Activated naive CD4-positive, alpha-beta T cell treated with anti-CD3 and anti-CD28 coated beads, Interleukin-2, amount 10 ng/mL, durations not matched to agents 7 days and 5 days (primary cell): Measurements from ENCODE around the gene PSMD8.
"Not testable (repeated sequence)": the region's sequence is repeated elsewhere in the genome, so short reads cannot be mapped to it uniquely, and the experiment has no call there.

ENCODE experiments used
- CTCF ChIA-PET: fragments of 350-600 bp; sonication (Branson Sonifier 250); formaldehyde crosslinking; loops from one replicate; lab custom pipeline; 2021; ENCODE audit warnings: antibody characterized with exemption; lab: Charles Lee
- DNase-seq: peaks from one replicate; pipeline ENCODE4 v3.0.0-alpha.2; 2020
- H3K27ac Mint-ChIP-seq: one replicate; pipeline ENCODE4 v1.8.0; 2021; ENCODE audit warnings: mild to moderate bottlenecking, moderate library complexity, mixed read lengths
- H3K27me3 Mint-ChIP-seq: one replicate; pipeline ENCODE4 v1.8.0; 2021; ENCODE audit warnings: mild to moderate bottlenecking, mixed read lengths
- H3K36me3 Mint-ChIP-seq: one replicate; pipeline ENCODE4 v1.8.0; 2021; ENCODE audit warnings: mixed read lengths
- H3K4me1 Mint-ChIP-seq: one replicate; pipeline ENCODE4 v1.8.0; 2021; ENCODE audit warnings: mixed read lengths
- H3K4me3 Mint-ChIP-seq: one replicate; pipeline ENCODE4 v1.8.0; 2021; ENCODE audit warnings: mild to moderate bottlenecking, moderate library complexity, mixed read lengths
- H3K9me3 Mint-ChIP-seq: one replicate; pipeline ENCODE4 v1.8.0; 2021; ENCODE audit warnings: mixed read lengths

PSMD8 gene

DNA sequence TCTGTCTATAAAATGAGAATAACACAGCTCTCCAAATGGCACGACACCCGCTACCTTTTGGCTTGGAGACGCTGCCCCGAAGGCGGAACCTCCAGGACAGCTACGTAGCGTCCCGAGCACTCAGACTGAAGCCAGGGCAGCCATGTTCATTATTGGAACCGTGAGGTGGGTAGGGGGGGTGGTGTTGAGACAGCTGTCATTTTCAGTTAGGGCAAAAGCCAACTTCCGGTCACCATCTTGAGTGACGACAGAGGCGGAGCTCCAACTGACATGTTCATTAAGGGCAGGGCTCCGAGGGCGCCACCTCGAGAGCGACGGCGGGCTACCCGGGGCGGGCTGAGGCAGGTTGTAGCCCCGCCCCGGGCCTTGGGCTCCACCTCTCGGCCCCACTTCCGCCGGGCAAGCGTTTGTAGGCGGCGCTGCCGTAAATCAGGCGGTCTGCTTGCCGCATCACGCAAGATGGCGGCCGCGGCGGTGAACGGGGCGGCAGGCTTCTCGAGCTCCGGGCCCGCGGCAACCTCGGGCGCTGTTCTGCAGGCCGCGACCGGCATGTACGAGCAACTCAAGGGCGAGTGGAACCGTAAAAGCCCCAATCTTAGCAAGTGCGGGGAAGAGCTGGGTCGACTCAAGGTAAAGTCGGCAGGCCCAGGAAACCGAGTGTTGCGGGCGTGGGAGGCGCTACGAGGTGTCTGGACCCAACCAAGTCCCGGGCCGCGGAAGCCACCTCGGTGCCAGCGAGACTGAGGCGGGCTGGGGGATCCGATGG, at the start of gene PSMD8:
TSS of gene PSMD8 (plus strand) at position 240 of the 766 bp plus-strand sequence. CDS start at position 271, 31 bp downstream.
- peaks cover 23% of the 10 kb centered on the region for H3K27me3 Mint-ChIP-seq
- H3K4me1 Mint-ChIP-seq = peaks cover 27% of the 10 kb centered on the region
- no peaks in the 10 kb centered on the region for H3K9me3 Mint-ChIP-seq
- peak within 1 kb of the TSS; percentile 99 for H3K4me3 Mint-ChIP-seq
- CTCF ChIA-PET = interaction anchor here (0.7 to 2.8 kb wide), 12 partner anchors 11 to 556 kb away, joined by 3 to 16 read pairs (median 4); partner anchors contain the start of genes CATSPERG, FAM98C and SARS2
- H3K27ac Mint-ChIP-seq = peak within 1 kb of the TSS; percentile 96
- DNase-seq = peak; percentile 99
- peaks cover 23% of the 10 kb centered on the region for H3K36me3 Mint-ChIP-seq

DNA sequence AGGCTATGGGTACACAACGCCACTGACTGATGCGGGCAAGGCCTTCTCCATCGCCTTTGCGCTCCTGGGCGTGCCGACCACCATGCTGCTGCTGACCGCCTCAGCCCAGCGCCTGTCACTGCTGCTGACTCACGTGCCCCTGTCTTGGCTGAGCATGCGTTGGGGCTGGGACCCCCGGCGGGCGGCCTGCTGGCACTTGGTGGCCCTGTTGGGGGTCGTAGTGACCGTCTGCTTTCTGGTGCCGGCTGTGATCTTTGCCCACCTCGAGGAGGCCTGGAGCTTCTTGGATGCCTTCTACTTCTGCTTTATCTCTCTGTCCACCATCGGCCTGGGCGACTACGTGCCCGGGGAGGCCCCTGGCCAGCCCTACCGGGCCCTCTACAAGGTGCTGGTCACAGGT, 47.8 kb upstream of the PSMD8 start:
- Mint-ChIP-seq H3K27ac (no peak overlapping the region), H3K36me3 (peaks cover 32% of the 10 kb centered on the region), H3K4me3 (no peak overlapping the region), H3K27me3 (no peaks in the 10 kb centered on the region), H3K9me3 (no peaks in the 10 kb centered on the region), H3K4me1 (peaks cover 12% of the 10 kb centered on the region)
- CTCF ChIA-PET = no interaction called here
- no peak for DNase-seq

DNA sequence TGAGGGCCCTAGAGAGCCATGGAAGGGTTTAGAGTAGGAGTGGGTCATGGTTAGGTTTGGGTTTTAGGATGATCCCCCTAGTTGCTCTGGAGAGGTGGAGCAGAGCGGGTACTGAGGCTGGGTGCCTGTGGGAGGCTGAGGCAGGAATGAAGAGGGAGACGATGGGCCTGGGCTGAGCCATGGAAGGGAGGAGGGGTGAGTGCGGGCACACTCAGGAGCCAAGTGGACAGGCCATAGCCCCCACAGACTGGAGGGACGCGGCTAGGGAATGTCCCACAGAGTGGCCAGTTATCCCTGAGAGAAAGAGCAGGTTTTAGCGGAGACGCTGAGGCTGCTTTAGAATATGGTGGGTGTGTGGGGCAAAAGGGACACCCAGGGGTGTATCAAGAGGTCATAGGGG, 44.7 kb upstream of the PSMD8 start:
- H3K27me3 Mint-ChIP-seq = no peaks in the 10 kb centered on the region
- H3K4me3 Mint-ChIP-seq = no peak overlapping the region
- no peak for DNase-seq
- H3K4me1 Mint-ChIP-seq = no peaks in the 10 kb centered on the region
- H3K36me3 Mint-ChIP-seq = peaks cover 24% of the 10 kb centered on the region
- CTCF ChIA-PET = interaction anchor here (1.2 kb wide), 1 partner anchor 10 kb away, joined by 4 read pairs; the partner anchor contains the start of gene KCNK6
- H3K27ac Mint-ChIP-seq = no peak overlapping the region
- H3K9me3 Mint-ChIP-seq = no peaks in the 10 kb centered on the region

DNA sequence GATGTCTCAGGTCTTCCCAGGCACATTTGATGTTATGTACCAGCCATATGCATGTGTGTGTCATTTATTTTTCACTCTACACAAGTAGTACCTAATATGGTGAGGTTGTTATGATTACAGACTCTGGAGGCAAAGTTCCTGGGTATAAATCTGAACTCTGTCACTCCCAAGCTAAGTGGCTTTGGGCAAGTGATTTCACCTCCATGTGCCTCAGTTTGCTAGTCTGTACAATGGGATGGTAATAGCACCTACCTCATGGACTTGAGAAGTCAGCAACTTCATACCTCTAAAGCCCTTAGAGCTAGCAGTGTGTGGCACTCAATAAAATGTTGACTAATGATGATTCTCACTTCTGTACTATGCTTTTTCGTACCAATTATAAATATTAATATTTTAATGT, 42.6 kb upstream of the PSMD8 start:
- Mint-ChIP-seq H3K4me3 (no peak overlapping the region), H3K27ac (no peak overlapping the region), H3K27me3 (no peaks in the 10 kb centered on the region), H3K36me3 (peaks cover 17% of the 10 kb centered on the region), H3K9me3 (no peaks in the 10 kb centered on the region), H3K4me1 (peaks cover under 1% of the 10 kb centered on the region)
- CTCF ChIA-PET = interaction anchor here (1.1 to 2.3 kb wide), 2 partner anchors 87 to 432 kb away, joined by 3 to 13 read pairs; no protein-coding TSS in a partner anchor
- no peak for DNase-seq

DNA sequence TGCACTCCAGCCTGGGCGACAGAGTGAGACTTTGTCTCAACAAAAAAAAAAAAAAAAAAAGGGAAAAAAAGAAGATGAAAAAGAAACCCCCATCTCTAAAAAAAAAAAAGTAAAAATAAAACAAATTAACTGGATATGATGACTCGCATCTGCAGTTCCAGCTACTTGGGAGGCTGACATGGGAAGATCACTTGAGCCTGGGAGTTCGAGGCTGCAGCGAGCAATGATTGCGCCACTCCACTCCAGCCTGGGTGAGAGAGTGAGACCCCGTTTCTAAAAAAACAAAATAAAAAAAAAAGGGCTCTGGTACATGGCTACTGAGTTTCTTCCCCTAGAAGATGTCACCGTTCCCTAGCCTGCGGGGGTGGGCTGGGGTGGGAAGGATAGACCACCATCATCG, 41.1 kb upstream of the PSMD8 start:
- Mint-ChIP-seq H3K4me1 (peaks cover 8% of the 10 kb centered on the region), H3K36me3 (peaks cover 10% of the 10 kb centered on the region), H3K27me3 (no peaks in the 10 kb centered on the region), H3K9me3 (no peaks in the 10 kb centered on the region), H3K27ac (no peak overlapping the region), H3K4me3 (no peak overlapping the region)
- DNase-seq = no peak
- CTCF ChIA-PET = interaction anchor here (1.2 kb wide), 1 partner anchor 89 kb away, joined by 4 read pairs; no protein-coding TSS in a partner anchor

DNA sequence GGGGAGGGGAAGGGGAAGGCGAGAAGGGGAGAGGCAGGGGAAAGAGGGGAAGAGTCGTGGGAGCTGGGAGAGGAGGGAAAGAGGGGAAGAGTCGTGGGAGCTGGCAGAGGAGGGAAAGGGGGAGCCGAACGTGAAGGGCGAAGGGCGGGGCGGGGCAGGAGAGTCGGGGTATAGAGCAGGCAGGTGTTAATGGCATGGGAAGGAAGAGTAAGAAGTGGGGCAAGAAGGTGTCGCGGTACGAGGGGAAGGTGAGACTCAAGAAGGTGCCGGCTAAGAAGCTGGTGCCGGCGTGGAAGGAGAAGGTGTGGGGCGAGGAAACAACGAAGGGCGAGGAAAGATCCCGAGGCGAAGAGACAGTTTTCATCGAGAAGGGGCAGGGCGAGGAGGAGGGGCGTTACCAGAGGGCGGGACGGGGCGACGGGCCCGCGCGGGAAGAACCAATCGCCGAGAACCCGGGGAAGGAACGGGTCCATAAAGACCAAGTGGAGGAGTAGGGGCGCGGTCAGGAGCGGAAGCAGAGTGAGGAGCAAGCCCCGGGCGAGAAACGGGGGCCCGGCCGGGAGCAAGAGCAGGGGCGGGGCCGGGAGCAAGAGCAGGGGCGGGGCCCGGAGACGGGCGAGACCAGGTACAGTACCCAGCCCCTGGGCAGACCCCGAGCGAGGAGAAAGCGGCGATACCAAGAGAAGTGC, 38.3 kb upstream of the PSMD8 start:
- DNase-seq = peak; percentile 98
- H3K4me3 Mint-ChIP-seq = peak overlapping the region; percentile 87
- peaks cover under 1% of the 10 kb centered on the region for H3K36me3 Mint-ChIP-seq
- H3K27me3 Mint-ChIP-seq = no peaks in the 10 kb centered on the region
- H3K9me3 Mint-ChIP-seq = no peaks in the 10 kb centered on the region
- H3K4me1 Mint-ChIP-seq = peaks cover 11% of the 10 kb centered on the region
- CTCF ChIA-PET = interaction anchor here (0.7 to 2.6 kb wide), 13 partner anchors 18 to 433 kb away, joined by 3 to 16 read pairs (median 5); partner anchors contain the start of genes C19orf33, GGN, PSMD8 and SIPA1L3
- peak overlapping the region; percentile 99 for H3K27ac Mint-ChIP-seq

DNA sequence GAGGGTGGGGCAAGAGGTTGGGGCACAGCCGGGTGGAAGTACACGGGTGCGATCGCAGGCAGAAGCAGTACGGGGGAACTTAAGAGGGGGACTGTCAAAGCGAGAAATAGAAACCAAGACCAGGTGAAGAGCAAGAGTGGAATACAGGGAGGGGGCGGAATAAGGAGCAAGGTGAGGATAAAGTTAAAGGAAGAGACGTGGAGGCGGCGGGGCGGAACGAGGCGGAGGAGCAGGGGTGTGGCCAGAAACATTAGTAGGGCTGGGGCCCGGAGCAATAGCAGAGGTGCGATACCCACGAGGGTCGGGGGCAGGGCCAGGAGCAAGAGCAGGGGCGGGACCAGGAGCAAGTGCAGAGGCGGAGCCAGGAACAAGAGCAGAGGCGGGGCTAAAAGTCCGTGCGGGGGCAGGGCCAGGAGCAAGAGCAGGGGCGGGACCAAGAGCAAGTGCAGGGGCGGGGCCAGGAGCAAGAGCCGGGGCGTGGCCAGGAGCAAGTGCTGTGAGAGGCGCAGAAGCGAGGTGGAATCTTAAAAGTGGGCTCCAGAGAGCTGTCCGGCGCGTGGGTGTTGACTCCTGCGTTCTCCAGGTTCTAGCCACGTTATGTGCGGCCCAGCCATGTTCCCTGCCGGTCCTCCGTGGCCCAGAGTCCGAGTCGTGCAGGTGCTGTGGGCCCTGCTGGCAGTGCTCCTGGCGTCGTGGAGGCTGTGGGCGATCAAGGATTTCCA, 37.6 kb upstream of the PSMD8 start:
- Mint-ChIP-seq H3K4me1 (peaks cover 11% of the 10 kb centered on the region), H3K27me3 (no peaks in the 10 kb centered on the region), H3K4me3 (peak overlapping the region; percentile 87), H3K27ac (peak overlapping the region; percentile 99), H3K9me3 (no peaks in the 10 kb centered on the region), H3K36me3 (no peaks in the 10 kb centered on the region)
- peak; percentile 97 for DNase-seq
- CTCF ChIA-PET = interaction anchor here (0.9 to 1.8 kb wide), 5 partner anchors 38 to 195 kb away, joined by 3 to 16 read pairs (median 8); partner anchors contain the start of genes GGN and PSMD8

DNA sequence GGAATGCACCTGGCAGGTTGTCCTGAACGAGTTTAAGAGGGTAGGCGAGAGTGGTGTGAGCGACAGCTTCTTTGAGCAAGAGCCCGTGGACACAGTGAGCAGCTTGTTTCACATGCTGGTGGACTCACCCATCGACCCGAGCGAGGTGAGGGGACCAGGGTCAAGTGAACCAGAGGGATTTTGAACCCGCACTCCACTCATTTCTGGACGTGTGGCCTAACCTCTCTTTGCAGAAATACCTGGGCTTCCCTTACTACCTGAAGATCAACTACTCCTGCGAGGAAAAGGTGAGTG, 37.1 kb upstream of the PSMD8 start:
- H3K4me1 Mint-ChIP-seq = peaks cover 11% of the 10 kb centered on the region
- peak overlapping the region; percentile 99 for H3K27ac Mint-ChIP-seq
- CTCF ChIA-PET = no interaction called here
- no peaks in the 10 kb centered on the region for H3K36me3 Mint-ChIP-seq
- peak overlapping the region; percentile 87 for H3K4me3 Mint-ChIP-seq
- DNase-seq = no peak
- no peaks in the 10 kb centered on the region for H3K27me3 Mint-ChIP-seq
- H3K9me3 Mint-ChIP-seq = no peaks in the 10 kb centered on the region

DNA sequence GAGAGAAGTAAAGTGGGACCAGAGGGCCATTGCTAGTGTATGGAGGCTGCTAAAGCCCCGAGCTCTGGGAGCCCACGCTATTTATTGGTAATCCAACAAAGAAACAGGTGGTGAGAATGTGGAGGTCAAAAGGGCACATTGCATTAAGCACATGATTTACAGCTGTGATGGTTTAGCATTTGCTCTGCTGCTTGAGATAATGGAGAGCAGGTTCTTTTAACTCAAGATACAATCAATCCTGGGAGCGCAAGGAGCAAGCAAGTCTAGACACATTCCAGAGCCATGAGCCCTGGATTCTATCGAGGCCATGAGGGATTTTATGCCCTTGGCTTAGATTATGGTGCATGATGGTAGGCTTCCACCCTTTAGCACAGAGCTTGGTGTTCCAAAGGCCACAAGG, 35.4 kb upstream of the PSMD8 start:
- peaks cover 11% of the 10 kb centered on the region for H3K4me1 Mint-ChIP-seq
- DNase-seq, H3K27ac Mint-ChIP-seq, H3K9me3 Mint-ChIP-seq, H3K27me3 Mint-ChIP-seq, H3K4me3 Mint-ChIP-seq, H3K36me3 Mint-ChIP-seq: not testable (repeated sequence)
- CTCF ChIA-PET = interaction anchor here (0.6 kb wide), 1 partner anchor 593 kb away, joined by 3 read pairs; no protein-coding TSS in a partner anchor

DNA sequence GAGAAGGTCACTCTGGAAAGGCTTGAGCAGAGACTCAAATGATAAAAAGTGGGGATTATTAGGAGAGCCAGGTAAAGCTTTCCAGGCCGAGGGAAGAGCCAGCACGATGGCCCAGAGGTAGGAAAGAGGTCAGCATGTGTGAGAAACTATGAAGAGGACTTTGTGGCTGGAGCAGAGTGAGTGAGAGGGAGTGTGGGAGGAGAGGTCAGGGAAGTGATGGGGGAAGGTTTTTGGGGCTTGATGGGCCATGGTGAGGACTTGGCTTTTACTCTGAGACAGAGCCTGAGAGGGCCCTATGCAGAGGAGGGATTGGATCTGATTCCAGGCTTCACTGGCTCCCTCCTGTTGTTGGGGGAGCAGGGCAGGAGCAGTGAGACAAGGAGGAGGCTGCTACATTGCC, 33.4 kb upstream of the PSMD8 start:
- CTCF ChIA-PET = no interaction called here
- Mint-ChIP-seq H3K27me3 (no peaks in the 10 kb centered on the region), H3K4me3 (no peak overlapping the region), H3K9me3 (no peaks in the 10 kb centered on the region), H3K4me1 (peaks cover 11% of the 10 kb centered on the region), H3K36me3 (peaks cover 2% of the 10 kb centered on the region), H3K27ac (no peak overlapping the region)
- DNase-seq = no peak

DNA sequence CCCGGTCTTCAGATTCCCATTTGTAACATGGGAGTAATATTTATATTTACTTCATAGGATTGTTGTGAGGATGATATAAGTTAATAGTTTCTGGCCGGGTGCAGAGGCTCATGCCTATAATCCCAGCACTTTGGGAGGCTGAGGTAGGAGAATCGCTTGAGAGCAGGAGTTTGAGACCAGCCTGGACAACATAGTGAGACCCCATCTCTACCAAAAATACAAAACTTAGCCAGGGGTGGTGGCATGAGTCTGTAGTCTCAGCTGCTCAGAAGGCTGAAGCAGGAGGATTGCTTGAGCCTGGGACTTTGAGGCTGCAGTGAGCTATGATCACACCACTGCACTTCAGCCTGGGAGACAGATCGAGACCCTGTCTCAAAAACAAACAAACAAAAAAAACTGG, 27.5 kb upstream of the PSMD8 start:
- CTCF ChIA-PET = no interaction called here
- no peaks in the 10 kb centered on the region for H3K9me3 Mint-ChIP-seq
- no peak overlapping the region for H3K27ac Mint-ChIP-seq
- DNase-seq = no peak
- H3K4me1 Mint-ChIP-seq = no peaks in the 10 kb centered on the region
- peaks cover 11% of the 10 kb centered on the region for H3K27me3 Mint-ChIP-seq
- H3K36me3 Mint-ChIP-seq = peaks cover 2% of the 10 kb centered on the region
- no peak overlapping the region for H3K4me3 Mint-ChIP-seq

DNA sequence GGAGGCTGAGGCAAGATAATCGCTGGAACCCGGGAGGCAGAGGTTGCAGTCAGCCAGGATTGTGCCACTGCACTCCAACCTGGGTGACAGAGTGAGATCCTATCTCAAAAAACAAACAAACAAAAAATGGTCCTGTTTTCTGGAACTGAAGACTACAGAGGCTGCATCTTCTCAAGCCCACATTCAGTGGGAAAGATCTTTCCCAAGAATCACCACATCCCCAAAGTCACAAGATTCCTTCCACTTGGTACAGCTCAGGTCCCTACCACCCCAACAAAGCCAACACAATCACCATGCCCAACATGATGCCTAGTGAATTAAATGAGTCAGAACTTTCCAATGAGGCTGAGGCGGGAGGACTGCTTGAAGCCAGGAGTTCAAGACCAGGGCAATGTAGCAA, 23.5 kb upstream of the PSMD8 start:
- H3K9me3 Mint-ChIP-seq = no peaks in the 10 kb centered on the region
- no peaks in the 10 kb centered on the region for H3K4me1 Mint-ChIP-seq
- no peaks in the 10 kb centered on the region for H3K36me3 Mint-ChIP-seq
- H3K4me3 Mint-ChIP-seq = no peak overlapping the region
- H3K27ac Mint-ChIP-seq = no peak overlapping the region
- no peak for DNase-seq
- CTCF ChIA-PET = no interaction called here
- H3K27me3 Mint-ChIP-seq = peaks cover 38% of the 10 kb centered on the region

DNA sequence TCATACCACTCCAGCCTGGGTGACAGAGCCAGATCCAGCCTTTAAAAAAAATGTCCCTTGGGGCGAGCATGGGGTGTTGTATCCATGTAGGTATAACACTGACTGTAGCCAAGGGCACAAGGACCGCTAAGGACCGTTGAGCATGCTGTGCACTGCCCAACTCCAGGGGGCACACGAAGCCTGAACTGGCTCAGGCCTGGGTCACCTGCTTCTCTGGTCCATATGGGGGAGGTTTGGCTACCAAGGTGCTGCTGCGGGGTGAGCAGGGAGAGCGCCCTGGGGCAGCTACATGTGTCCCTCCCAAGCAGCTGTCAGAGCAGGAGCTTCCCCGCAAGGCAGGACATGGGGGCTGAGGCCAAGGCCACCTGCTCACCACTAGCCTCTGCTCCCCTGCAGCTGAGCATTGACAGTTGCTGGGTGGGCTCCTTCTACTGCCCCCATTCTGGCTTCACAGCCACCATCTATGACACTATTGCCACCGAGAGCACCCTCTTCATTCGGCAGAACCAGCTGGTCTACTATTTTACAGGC, 22.4 kb upstream of the PSMD8 start:
- no peak for DNase-seq
- Mint-ChIP-seq H3K4me3 (no peak overlapping the region), H3K27me3 (peaks cover 48% of the 10 kb centered on the region), H3K36me3 (no peaks in the 10 kb centered on the region), H3K27ac (no peak overlapping the region), H3K9me3 (no peaks in the 10 kb centered on the region), H3K4me1 (no peaks in the 10 kb centered on the region)
- CTCF ChIA-PET = no interaction called here

DNA sequence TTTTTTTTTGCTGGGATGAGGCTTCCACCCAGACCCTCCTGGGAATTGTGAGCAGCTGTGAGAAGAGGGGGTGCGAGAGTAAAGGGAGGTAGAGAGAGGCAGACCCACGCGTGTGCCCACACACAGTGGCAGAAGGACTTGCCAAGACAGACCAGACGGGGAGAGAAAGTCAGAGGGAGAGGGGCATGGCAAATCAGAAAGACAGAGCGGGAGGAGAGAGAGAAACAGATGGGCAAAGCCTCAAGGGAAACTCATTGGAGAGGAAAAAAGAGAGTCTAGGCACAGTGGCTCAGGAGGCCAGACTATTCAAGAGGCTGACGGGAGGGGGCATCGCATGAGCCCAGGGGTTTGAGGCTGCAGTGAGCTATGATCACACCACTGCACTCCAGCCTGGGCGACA, 21.8 kb upstream of the PSMD8 start:
- CTCF ChIA-PET = no interaction called here
- no peaks in the 10 kb centered on the region for H3K4me1 Mint-ChIP-seq
- H3K36me3 Mint-ChIP-seq = no peaks in the 10 kb centered on the region
- no peaks in the 10 kb centered on the region for H3K9me3 Mint-ChIP-seq
- DNase-seq = no peak
- no peak overlapping the region for H3K4me3 Mint-ChIP-seq
- H3K27me3 Mint-ChIP-seq = peaks cover 52% of the 10 kb centered on the region
- no peak overlapping the region for H3K27ac Mint-ChIP-seq
